GM18909 (cell line): Measurements from ENCODE around the gene FTMT.
"Not testable (repeated sequence)": the region's sequence is repeated elsewhere in the genome, so short reads cannot be mapped to it uniquely, and the experiment has no call there.

Source experiments
- ATAC-seq: cut with Tn5 transposase; IDR thresholded peaks from one replicate; pipeline ENCODE4 v1.9.1; 2021; ENCODE audit warnings: mild to moderate bottlenecking; ENCODE audit not compliant: unreplicated experiment, poor library complexity

FTMT gene

GRCh38 chr5:121851643-121852574 is at the start of gene FTMT:
Gene FTMT (plus strand): TSS chr5:121851882. CDS start chr5:121851964, 82 bp downstream.
- no peak for ATAC-seq

GRCh38 chr5:121805251-121805650 is 46.4 kb upstream of the FTMT start:
- ATAC-seq, result not testable (repeated sequence)

- ATAC-seq, result no peak
These were observed 45.8 kb upstream of the FTMT start for GRCh38 chr5:121805911-121806310.

DNA sequence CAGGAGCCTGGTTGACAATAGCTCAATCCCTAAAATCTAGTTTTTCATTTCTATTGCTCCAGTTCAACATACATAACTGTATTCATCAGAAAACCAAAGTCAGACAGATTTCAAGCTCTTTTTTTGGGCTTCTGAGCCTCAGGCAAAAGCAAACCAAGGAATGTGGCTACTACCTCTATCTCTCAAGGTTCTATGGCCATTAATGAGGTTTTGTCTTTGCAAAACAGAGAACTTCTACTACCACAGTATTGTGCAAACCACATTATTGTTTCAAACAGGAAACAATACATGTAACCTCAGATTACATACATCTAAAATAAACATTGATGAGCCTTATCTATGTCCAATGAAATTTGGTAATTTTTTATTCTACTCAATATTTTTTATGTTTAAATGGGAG is 35.5 kb upstream of the FTMT start:
- no peak for ATAC-seq

- ATAC-seq, result no peak
These were observed 31.9 kb upstream of the FTMT start for GRCh38 chr5:121819682-121820261.

DNA sequence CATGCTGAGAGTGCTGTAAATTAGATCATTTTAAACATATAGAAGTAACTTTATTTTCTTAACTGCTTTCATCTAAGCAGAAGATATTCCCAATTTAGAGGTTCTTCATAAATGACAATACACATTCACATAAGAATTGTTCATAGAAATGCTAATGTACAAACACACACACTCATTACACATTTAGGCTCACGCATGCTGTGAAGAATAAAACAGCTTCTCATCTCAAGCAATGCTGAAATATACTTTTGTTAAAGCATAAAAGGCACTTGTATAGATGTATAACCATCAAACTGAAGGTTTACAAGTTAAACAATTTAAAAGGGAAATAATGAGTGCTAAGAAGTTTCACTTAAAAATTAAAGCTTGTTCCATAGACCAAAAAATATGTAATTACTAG is 18.1 kb upstream of the FTMT start:
- no peak for ATAC-seq

DNA sequence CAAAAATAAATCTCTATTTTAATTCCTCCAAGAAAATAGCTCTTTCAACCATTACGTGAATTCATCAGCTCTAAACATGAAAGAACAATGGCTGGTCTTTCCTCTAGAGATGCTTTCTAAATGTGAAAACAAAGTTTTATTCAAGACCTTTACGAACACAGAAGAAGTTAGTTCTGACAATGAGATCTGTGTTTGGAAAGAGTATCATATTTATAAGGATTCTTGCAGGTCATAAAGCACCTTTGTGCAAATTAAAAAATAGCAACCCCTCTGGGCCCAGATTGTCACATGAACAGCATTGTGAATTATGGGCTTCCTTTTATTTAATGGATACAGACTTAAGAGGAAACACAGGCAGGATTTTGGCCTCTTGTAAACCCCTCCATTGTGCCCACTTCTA is 17.7 kb upstream of the FTMT start:
- no peak for ATAC-seq

DNA sequence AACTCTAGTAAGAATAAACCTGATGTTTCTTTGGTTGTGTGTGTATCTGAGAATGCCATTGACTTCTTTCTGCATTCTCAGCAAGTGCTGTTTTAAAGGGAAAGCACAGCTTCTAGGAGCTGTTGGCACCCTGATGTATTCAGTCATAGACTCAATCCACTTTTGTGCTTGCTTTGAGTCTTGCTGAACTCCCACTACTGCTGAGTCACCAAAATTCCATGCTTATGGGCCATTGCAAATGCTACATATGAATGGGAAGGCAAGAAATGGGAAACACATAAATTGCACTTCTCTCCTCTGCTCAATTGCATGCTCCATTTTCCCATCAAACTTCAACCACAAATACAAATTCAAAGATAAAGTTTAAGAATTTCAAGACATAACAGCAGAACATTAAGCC is 9.8 kb upstream of the FTMT start:
- no peak for ATAC-seq

DNA sequence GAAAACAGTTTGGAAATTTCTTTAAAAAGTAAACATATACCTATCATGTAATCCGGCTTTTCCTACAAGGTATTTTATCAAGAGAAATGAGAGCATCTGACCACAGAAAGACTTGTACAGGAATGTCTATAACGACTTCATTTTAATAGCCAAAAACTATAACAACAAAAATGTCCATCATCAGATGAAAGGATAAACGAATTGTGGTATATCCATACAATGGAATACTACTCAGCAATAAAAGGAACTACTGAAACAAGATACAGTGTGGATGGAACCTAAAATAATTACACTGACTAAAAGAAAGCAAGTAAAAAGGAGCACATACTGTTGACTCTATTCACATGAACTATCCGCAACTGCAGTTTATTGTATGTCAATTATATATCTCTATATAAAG is 1.4 kb upstream of the FTMT start:
- no peak for ATAC-seq

DNA sequence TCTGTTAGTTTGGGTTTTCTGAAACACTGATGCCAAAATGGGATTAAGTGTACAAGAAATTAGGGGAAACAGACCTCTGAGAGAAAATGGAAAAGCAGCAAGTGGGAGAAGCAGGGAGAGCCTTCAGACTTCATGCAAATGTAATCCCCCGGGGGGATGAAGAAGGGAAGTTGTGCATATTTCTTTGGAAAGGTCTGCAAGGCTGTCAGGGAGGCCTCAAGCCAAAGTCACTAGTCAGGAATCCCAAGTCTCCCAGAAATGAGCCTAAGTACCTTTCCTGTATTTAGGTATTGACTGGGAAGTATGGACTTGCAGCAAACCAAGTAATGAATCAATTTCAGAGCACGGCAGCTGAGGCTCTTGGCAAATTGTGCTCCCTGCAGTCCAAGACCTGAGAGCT is 2.2 kb downstream of the FTMT start:
- ATAC-seq, result no peak

DNA sequence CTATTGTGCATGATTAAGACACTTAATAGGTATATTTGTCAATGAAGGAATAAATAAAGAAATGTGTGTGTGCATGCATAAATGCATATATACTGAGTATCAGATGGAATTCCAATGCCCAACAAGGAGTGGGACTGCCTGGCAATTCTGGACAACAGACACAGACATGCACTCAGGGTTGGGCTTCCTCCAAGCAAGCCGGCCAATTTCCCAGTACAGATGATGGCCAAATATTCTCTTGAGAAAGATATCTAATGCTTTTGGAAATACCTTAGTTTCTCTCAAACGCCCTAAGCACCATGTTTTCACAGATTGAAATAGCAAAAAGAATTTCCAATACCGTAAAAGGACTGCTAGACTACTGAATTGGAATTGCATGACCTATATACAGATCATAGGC is 11.1 kb downstream of the FTMT start:
- ATAC-seq, result no peak

DNA sequence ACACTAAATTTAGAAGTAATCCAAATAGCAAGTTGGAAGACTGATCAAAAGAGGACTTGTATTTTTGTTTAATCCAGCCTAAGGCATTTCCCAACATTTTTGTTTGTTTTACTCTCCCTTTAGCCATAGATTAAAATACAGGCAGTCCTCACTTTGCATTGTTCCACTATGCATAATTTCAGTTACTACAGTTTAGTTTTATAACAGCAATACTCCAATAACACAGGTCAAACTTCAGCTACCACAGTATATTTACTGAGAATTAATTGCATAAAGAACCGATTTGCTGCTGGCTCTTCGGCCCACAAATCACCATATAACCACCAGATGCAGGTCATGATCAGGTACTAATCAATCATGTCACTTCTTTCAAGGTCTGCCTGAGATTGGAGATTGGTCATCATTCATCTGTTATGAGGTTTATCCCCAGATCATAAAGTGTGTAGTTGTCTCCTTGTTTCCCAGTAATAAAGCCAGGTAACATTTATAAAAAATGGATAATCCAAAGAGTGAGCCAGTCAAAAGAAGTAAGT is 12.1 kb downstream of the FTMT start:
- ATAC-seq, result no peak

DNA sequence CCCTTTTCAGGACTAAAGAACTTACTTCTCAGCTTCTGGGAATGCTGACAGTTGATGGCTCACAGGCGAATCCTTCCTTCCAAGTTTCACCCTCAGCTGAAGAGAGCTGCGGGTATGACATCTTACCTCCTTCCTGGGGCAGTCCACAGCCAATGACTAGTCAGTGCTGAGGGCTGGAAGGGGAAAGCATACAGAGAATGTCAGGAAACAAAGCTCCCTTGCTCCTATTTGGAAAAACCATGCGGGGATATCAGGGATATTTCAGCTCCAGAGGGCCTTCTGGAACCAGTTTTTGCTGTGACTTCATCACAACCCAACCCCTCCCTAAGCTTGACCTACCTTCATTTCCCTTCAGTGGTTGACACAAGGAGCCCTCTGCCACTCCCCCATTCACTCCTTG is 15.7 kb downstream of the FTMT start:
- no peak for ATAC-seq

DNA sequence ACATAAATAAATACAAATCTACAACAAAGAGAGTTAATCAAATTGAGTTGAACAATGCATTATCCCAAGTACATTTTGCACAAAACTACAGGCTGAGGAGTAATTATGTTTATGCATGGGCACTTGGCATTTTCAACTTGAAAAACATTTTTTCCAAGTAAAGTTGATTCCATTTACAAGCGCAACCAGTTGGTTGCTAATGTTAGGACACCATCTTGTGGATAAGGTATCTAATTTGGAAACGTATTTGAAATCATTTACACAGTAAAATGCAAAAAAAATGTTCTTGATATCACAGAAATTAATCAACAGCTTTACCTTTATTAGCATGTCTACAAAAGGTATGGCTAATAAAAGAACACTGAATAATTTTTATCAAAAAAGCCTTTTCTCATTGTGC is 18.8 kb downstream of the FTMT start:
- no peak for ATAC-seq

DNA sequence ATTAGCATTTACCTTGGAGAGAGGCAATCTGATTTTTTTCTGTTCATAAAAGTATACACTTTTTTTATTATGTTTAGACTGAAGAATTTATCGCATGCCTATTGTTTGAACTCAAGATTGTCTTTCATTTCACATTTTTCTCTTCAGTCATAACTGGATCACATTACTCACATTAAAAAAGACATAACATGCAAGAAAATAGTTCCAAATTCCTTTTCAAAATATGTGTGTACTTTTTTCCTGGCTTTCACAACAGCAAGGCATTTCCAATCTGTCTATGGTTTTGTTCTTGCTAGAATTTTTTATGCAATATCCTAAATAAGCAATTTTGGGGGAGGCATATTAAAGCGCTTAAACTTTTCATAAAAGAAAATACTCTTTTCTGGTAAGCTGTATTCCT is 21.2 kb downstream of the FTMT start:
- no peak for ATAC-seq

GRCh38 chr5:121873409-121873808 is 21.7 kb downstream of the FTMT start:
- ATAC-seq, result no peak

- no peak for ATAC-seq
These were observed 33.9 kb downstream of the FTMT start for GRCh38 chr5:121885630-121886029.

DNA sequence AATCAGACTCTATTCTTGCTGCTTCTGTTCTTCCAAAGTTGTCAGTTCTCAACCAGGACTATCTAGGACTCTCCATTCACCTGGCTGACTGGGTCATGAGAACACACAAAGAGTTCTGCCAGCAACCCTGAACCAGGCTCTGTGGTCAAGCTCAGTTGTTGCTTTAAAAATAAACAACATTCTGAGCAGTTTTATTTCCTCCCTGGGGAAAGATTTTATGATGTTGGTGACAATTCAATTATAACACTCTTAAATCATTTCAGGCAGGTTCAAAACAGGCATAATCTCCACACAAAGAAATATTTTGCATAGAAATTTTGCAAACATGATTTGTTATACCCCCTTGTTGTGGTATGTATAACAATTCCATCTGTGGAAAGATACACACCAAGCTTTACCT is 36.0 kb downstream of the FTMT start:
- no peak for ATAC-seq

DNA sequence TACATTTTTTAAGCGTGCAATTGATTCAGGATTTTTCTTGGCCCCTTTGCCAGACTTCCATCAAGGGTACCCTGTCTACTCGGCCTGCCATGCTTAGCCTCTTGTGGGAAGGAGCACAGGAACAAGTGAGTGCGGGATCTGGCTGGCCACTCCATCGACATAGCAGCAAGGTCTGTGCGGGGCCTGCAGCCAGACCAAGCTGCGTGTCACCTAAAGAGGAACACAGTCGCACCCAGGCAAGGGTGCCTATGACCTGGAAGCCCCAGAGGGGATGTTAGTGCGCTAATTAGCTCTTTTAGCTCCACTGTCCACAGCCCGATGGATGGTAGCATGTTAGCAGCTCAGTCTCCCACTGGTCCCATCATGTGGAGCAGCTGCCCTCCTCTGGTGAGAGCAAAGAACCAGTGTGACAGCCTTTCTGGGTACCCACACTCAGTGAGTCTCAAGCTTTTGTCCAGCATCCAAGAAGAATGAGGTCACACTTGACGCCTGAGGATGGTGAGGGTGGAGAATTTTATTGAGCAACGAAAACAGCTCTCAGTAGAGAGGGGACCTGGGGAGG is 38.7 kb downstream of the FTMT start:
- no peak for ATAC-seq

DNA sequence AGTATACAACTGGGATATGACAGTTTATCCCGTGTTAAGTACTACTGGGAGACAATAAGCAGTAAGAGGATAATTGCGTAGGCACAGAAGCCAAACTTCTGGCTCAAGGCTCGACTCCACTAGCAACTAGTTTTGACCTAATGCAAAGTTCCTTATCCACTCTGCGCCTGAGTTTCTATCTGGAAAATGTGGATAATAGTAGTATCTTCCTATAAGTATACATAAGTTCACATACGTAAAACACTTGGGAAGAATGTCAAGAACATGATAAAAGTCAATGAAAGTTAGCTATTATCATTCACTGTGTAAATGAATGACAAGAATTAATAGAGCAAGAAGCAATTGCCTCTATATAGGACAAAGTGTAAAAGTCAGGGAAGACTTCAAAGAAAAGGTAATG is 45.7 kb downstream of the FTMT start:
- ATAC-seq, result no peak

DNA sequence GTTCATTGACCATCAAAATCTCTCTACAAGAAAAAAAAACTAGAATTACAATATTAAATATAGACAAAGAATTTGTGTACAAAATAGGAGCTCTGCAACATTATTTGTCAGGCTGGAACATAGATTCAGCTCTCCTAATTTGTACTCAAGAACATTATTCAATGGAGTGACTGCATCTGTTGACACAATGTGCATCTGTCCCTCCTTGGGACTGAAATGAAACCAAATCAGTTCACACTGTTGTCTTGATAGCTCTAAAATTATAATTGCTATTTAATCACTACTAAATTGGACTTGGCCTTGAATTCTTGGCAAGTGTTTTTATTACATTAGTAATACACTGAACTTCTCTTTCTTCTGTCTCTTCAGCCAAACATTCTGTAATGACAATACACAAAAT is 47.7 kb downstream of the FTMT start:
- ATAC-seq, result no peak
